ENCODE data around the gene LY6G5C. TPM values are rescaled to one million over a fixed set of nuclear protein-coding genes. Genes with fewer than 3 reads are reported as not detected.

The LY6G5C gene
- total and polyA plus RNA-seq, 2 of the 13 experiments (the other 11 are each of a cell fraction or from before 2014, with no cell fraction given) = 0.33 to 0.55 TPM

DNA sequence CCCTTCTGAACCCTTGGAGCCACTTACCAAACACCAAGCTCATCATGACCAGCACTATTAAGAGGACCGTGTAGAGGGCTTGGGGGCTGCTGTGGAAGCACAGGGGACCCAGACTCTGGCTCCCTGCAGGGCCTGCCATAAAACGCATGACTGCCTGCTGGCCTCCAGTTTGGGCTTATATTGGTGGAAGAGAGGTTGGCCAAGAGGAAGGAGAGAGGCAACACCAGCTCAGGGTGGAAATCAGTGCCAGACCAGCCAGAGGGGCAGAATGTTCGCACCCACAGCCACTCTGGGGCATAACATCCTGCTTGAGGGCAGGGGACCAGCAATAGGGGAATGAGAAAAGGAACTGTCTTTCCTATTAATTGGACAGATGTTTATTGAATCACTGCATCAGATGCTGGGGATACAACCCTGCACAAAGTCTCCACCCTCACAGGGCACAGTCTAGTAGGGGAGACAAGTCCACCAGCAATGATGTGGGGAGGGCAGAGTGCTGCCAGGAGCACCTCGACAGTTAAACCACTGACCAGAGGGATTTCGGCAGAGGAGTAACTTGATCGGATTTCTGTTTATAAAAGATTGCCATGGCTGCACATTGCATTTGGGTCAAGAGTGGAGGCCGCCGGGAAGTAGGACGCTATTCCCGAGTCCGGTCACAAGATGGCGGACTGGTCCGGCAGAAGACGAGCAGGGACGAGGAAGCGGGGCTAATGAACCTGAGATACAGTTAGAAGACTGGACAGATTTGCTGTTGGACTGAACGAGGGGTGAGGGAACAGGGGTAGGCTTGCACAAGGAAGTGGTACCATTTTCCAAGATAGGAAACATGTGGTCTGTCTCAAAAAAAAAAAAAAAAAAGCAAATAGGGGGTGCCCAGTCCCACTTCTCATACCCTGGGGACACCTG, at the start of gene LY6G5C (continued):
- TF ChIP-seq, protein P1, sequence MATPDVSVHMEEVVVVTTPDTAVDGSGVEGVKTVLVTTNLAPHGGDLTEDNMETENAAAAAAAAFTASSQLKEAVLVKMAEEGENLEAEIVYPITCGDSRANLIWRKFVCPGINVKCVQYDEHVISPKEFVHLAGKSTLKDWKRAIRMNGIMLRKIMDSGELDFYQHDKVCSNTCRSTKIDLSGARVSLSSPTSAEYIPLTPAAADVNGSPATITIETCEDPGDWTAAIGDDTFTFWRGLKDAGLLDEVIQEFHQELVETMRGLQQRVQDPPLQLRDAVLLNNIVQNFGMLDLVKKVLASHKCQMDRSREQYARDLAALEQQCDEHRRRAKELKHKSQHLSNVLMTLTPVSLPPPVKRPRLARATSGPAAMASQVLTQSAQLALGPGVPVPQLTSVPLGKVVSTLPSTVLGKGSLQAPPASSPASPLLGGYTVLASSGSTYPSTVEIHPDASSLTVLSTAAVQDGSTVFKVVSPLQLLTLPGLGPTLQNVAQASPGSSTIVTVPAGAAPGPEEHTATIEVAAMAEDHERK (CRISPR knock-in tag; IDR thresholded peaks at IDR 0.05; ENCODE audit: low read depth) = no peak
- TF ChIP-seq SP4 (CRISPR knock-in tag; IDR thresholded peaks at IDR 0.05) = no peak
- TF ChIP-seq CSRNP2 (CRISPR knock-in tag; conservative IDR thresholded peaks at IDR 0.05; ENCODE audit: low read depth) = no peak
- no peak for TF ChIP-seq ISX (CRISPR knock-in tag; conservative IDR thresholded peaks at IDR 0.05)
- TF ChIP-seq ZFAT (CRISPR knock-in tag; conservative IDR thresholded peaks at IDR 0.05) = no peak
- TF ChIP-seq ZNF772 (CRISPR knock-in tag; IDR thresholded peaks at IDR 0.05) = no peak
- no peak for TF ChIP-seq SRSF1 (optimal IDR thresholded peaks at IDR 0.05; ENCODE audit: low read depth, low read length)
- no peak for TF ChIP-seq ZNF274 (CRISPR knock-in tag; IDR thresholded peaks at IDR 0.05)
- no peak for TF ChIP-seq TRAFD1 (CRISPR knock-in tag; IDR thresholded peaks at IDR 0.05; ENCODE audit: borderline replicate concordance)
- no peak for TF ChIP-seq CENPT (CRISPR knock-in tag; IDR thresholded peaks at IDR 0.05; ENCODE audit: low read depth)
- TF ChIP-seq TAF15 (IDR thresholded peaks at IDR 0.05; ENCODE audit: low read depth, low read length, poor library complexity, severe bottlenecking) = no peak
- no peak for TF ChIP-seq ZNF800 (CRISPR knock-in tag; IDR thresholded peaks at IDR 0.05)
- TF ChIP-seq RNF2 (conservative IDR thresholded peaks at IDR 0.05; ENCODE audit: low read depth) = no peak
- TF ChIP-seq THAP11 (CRISPR knock-in tag; IDR thresholded peaks at IDR 0.05) = peak; percentile 35; the same call in 1 of the 2 replicates
- TF ChIP-seq THAP8 (CRISPR knock-in tag; IDR thresholded peaks at IDR 0.05; ENCODE audit: borderline replicate concordance) = no peak
- TF ChIP-seq HNRNPH1 (optimal IDR thresholded peaks at IDR 0.05; ENCODE audit: low read depth, low read length) = no peak
- TF ChIP-seq MXD4 (CRISPR knock-in tag; IDR thresholded peaks at IDR 0.05) = 0 out of 2 replicates have a peak, but pooled peaks have one; percentile 50
- no peak for TF ChIP-seq ATF7-NPFF (CRISPR knock-in tag; IDR thresholded peaks at IDR 0.05; ENCODE audit: low read depth)
- no peak for TF ChIP-seq ZNF598 (CRISPR knock-in tag; IDR thresholded peaks at IDR 0.05; ENCODE audit: borderline replicate concordance)
- peak; percentile 25 for TF ChIP-seq ASH2L (IDR thresholded peaks at IDR 0.05; ENCODE audit: insufficient read length, low read depth, low read length)
- TF ChIP-seq ZNF446 (CRISPR knock-in tag; IDR thresholded peaks at IDR 0.05) = no peak
- TF ChIP-seq ZNF850 (CRISPR knock-in tag; conservative IDR thresholded peaks at IDR 0.05) = no peak
